Activated T-helper 1 cell treated with anti-CD3 and anti-CD28 coated beads, Interleukin-12 subunit alpha, Interleukin-12 subunit beta, Interleukin-2, Interleukin-4 antibody, amounts not matched to agents 30 ng/mL and 10 ng/mL and 1 ng/mL, durations not matched to agents 14 hours and 24 hours and 36 hours (primary cell): ENCODE measurements around the gene TNIK. TPM values are rescaled to one million over a fixed set of nuclear protein-coding genes. Genes with fewer than 3 reads are reported as not detected.

Experiments used
- DNase-seq: peaks from one replicate; pipeline ENCODE4 v3.0.0; 2021; ENCODE audit warnings: low spot score
- H3K27ac Mint-ChIP-seq: one replicate; pipeline ENCODE4 v1.8.0; 2021; ENCODE audit warnings: mild to moderate bottlenecking, mixed read lengths
- H3K27me3 Mint-ChIP-seq: one replicate; pipeline ENCODE4 v1.8.0; 2022; ENCODE audit warnings: mild to moderate bottlenecking, moderate library complexity, mixed read lengths; ENCODE audit not compliant: insufficient read depth
- H3K36me3 Mint-ChIP-seq: one replicate; pipeline ENCODE4 v1.8.0; 2021; ENCODE audit warnings: low read depth, mixed read lengths
- H3K4me1 Mint-ChIP-seq: one replicate; pipeline ENCODE4 v1.8.0; 2021; ENCODE audit warnings: low read depth, mixed read lengths
- H3K4me3 Mint-ChIP-seq: one replicate; pipeline ENCODE4 v1.8.0; 2021; ENCODE audit warnings: mild to moderate bottlenecking, moderate library complexity, mixed read lengths
- H3K9me3 Mint-ChIP-seq: one replicate; pipeline ENCODE4 v1.8.0; 2021; ENCODE audit warnings: mixed read lengths
- intact Hi-C: fragments of 100-400 bp; cut with micrococcal nuclease; formaldehyde crosslinking; loops from one replicate; pipeline ENCODE4 v1.15.1; 2024
- total RNA-seq: library from RNA; stranded (reverse); gene quantifications from 2 replicates; pipeline ENCODE4 v1.2.3, GENCODE V29; 2022

TNIK gene
- total RNA-seq, 1 donor from 2014 or later = 21.5 TPM

GRCh38 chr3:171353423-171353822 is 106.8 kb downstream of the TNIK start:
- peaks cover 27% of the 10 kb centered on the region for H3K4me1 Mint-ChIP-seq
- intact Hi-C loops = no loop called here
- H3K27ac Mint-ChIP-seq = no peak overlapping the region
- no peaks in the 10 kb centered on the region for H3K9me3 Mint-ChIP-seq
- peaks cover 4% of the 10 kb centered on the region for H3K36me3 Mint-ChIP-seq
- no peak for DNase-seq
- no peak overlapping the region for H3K4me3 Mint-ChIP-seq
- H3K27me3 Mint-ChIP-seq = no peaks in the 10 kb centered on the region

- Mint-ChIP-seq H3K36me3 (peaks cover 4% of the 10 kb centered on the region), H3K9me3 (no peaks in the 10 kb centered on the region), H3K4me3 (no peak overlapping the region), H3K27ac (no peak overlapping the region), H3K27me3 (no peaks in the 10 kb centered on the region), H3K4me1 (peaks cover 27% of the 10 kb centered on the region)
- no peak for DNase-seq
- intact Hi-C loops = no loop called here
Measured at GRCh38 chr3:171352387-171352935, 107.7 kb downstream of the TNIK start.

- Mint-ChIP-seq H3K36me3 (peaks cover 6% of the 10 kb centered on the region), H3K4me1 (peaks cover 32% of the 10 kb centered on the region), H3K4me3 (no peak overlapping the region), H3K27ac (no peak overlapping the region), H3K9me3 (no peaks in the 10 kb centered on the region), H3K27me3 (no peaks in the 10 kb centered on the region)
- no peak for DNase-seq
- intact Hi-C loops = no loop called here
Measured at GRCh38 chr3:171351676-171352075, 108.5 kb downstream of the TNIK start.

- Mint-ChIP-seq H3K27ac (no peak overlapping the region), H3K4me3 (no peak overlapping the region), H3K4me1 (peaks cover 21% of the 10 kb centered on the region), H3K9me3 (no peaks in the 10 kb centered on the region), H3K36me3 (peaks cover 7% of the 10 kb centered on the region), H3K27me3 (no peaks in the 10 kb centered on the region)
- DNase-seq = no peak
- intact Hi-C loops = no loop called here
Measured at GRCh38 chr3:171350364-171350763, 109.8 kb downstream of the TNIK start.

- no peak for DNase-seq
- H3K36me3 Mint-ChIP-seq = peaks cover 9% of the 10 kb centered on the region
- H3K9me3 Mint-ChIP-seq = peaks cover 4% of the 10 kb centered on the region
- H3K27me3 Mint-ChIP-seq = no peaks in the 10 kb centered on the region
- H3K27ac Mint-ChIP-seq = no peak overlapping the region
- H3K4me3 Mint-ChIP-seq = no peak overlapping the region
- intact Hi-C loops = no loop called here
- peaks cover 26% of the 10 kb centered on the region for H3K4me1 Mint-ChIP-seq
Measured at GRCh38 chr3:171349392-171349791, 110.8 kb downstream of the TNIK start.

GRCh38 chr3:171348121-171348520 is 112.1 kb downstream of the TNIK start:
- Mint-ChIP-seq H3K36me3 (peaks cover 10% of the 10 kb centered on the region), H3K4me1 (peaks cover 33% of the 10 kb centered on the region), H3K27ac (no peak overlapping the region), H3K4me3 (no peak overlapping the region), H3K9me3 (peaks cover 12% of the 10 kb centered on the region), H3K27me3 (no peaks in the 10 kb centered on the region)
- intact Hi-C loops = no loop called here
- no peak for DNase-seq

GRCh38 chr3:171347301-171348039 is 112.7 kb downstream of the TNIK start:
- Mint-ChIP-seq H3K27ac (no peak overlapping the region), H3K4me3 (no peak overlapping the region), H3K36me3 (peaks cover 14% of the 10 kb centered on the region), H3K27me3 (no peaks in the 10 kb centered on the region), H3K9me3 (peaks cover 17% of the 10 kb centered on the region), H3K4me1 (peaks cover 33% of the 10 kb centered on the region)
- DNase-seq = no peak
- intact Hi-C loops = no loop called here

- intact Hi-C loops = no loop called here
- Mint-ChIP-seq H3K27me3 (no peaks in the 10 kb centered on the region), H3K4me1 (peaks cover 31% of the 10 kb centered on the region), H3K36me3 (peaks cover 14% of the 10 kb centered on the region), H3K4me3 (no peak overlapping the region), H3K27ac (no peak overlapping the region), H3K9me3 (peaks cover 17% of the 10 kb centered on the region)
- DNase-seq = no peak
Measured at GRCh38 chr3:171346582-171347300, 113.5 kb downstream of the TNIK start.

GRCh38 chr3:171346019-171346418 is 114.2 kb downstream of the TNIK start:
- Mint-ChIP-seq H3K36me3 (peaks cover 12% of the 10 kb centered on the region), H3K4me3 (no peak overlapping the region), H3K27me3 (no peaks in the 10 kb centered on the region), H3K27ac (no peak overlapping the region), H3K4me1 (peaks cover 27% of the 10 kb centered on the region), H3K9me3 (peaks cover 17% of the 10 kb centered on the region)
- DNase-seq = no peak
- intact Hi-C loops = no loop called here

- no peak for DNase-seq
- Mint-ChIP-seq H3K4me3 (no peak overlapping the region), H3K4me1 (peaks cover 27% of the 10 kb centered on the region), H3K9me3 (peaks cover 17% of the 10 kb centered on the region), H3K27ac (no peak overlapping the region), H3K27me3 (no peaks in the 10 kb centered on the region), H3K36me3 (peaks cover 12% of the 10 kb centered on the region)
- intact Hi-C loops = no loop called here
Measured at GRCh38 chr3:171345107-171345843, 114.9 kb downstream of the TNIK start.

- no peak overlapping the region for H3K4me3 Mint-ChIP-seq
- no peak for DNase-seq
- peaks cover 17% of the 10 kb centered on the region for H3K9me3 Mint-ChIP-seq
- peaks cover 12% of the 10 kb centered on the region for H3K36me3 Mint-ChIP-seq
- intact Hi-C loops = no loop called here
- H3K27me3 Mint-ChIP-seq = no peaks in the 10 kb centered on the region
- H3K4me1 Mint-ChIP-seq = peaks cover 20% of the 10 kb centered on the region
- H3K27ac Mint-ChIP-seq = no peak overlapping the region
Measured at GRCh38 chr3:171343693-171344092, 116.5 kb downstream of the TNIK start.

GRCh38 chr3:171342783-171343420 is 117.3 kb downstream of the TNIK start:
- Mint-ChIP-seq H3K4me3 (no peak overlapping the region), H3K27me3 (no peaks in the 10 kb centered on the region), H3K36me3 (peaks cover 12% of the 10 kb centered on the region), H3K27ac (no peak overlapping the region), H3K4me1 (peaks cover 20% of the 10 kb centered on the region), H3K9me3 (peaks cover 17% of the 10 kb centered on the region)
- DNase-seq = no peak
- intact Hi-C loops = no loop called here
